IPS-20b (cell line): ENCODE results near the gene AMFR.

Experiments
- H3K27ac ChIP-seq: one replicate; pipeline ENCODE4 v1.5.1; 2013; ENCODE audit warnings: low read length
- H3K27me3 ChIP-seq: 2 replicates; pipeline ENCODE4 v1.6.1; 2013; ENCODE audit warnings: mild to moderate bottlenecking, low read length, inconsistent platforms; ENCODE audit not compliant: insufficient read depth
- H3K36me3 ChIP-seq: 2 replicates; pipeline ENCODE4 v1.6.1; 2013; ENCODE audit warnings: low read depth, mild to moderate bottlenecking, inconsistent platforms, low read length, moderate library complexity; ENCODE audit not compliant: insufficient read depth
- H3K4me1 ChIP-seq: 2 replicates; pipeline ENCODE4 v1.6.1; 2013; ENCODE audit warnings: mild to moderate bottlenecking, control low read depth, inconsistent platforms, low read length, moderate library complexity; ENCODE audit not compliant: insufficient read depth
- H3K4me3 ChIP-seq: 2 replicates; pipeline ENCODE4 v1.5.1; 2013; ENCODE audit warnings: mild to moderate bottlenecking, low read length, inconsistent platforms
- H3K9ac ChIP-seq: 2 replicates; pipeline ENCODE4 v1.6.1; 2013; ENCODE audit warnings: low read depth, mild to moderate bottlenecking, inconsistent platforms, low read length, moderate library complexity
- H3K9me3 ChIP-seq: 2 replicates; pipeline ENCODE4 v1.6.1; 2013; ENCODE audit warnings: mild to moderate bottlenecking, low read depth, low read length, inconsistent platforms; ENCODE audit not compliant: insufficient read depth

AMFR gene

GRCh38 chr16:56320811-56321558 is 104.4 kb downstream of the AMFR start:
- no peaks in the 10 kb centered on the region for H3K9me3 ChIP-seq
- H3K4me1 ChIP-seq: no peaks in the 10 kb centered on the region
- H3K27me3 ChIP-seq: peaks cover 14% of the 10 kb centered on the region
- H3K4me3 ChIP-seq: no peak overlapping the region
- no peaks in the 10 kb centered on the region for H3K36me3 ChIP-seq
- no peak overlapping the region for H3K27ac ChIP-seq
- no peak overlapping the region for H3K9ac ChIP-seq

DNA sequence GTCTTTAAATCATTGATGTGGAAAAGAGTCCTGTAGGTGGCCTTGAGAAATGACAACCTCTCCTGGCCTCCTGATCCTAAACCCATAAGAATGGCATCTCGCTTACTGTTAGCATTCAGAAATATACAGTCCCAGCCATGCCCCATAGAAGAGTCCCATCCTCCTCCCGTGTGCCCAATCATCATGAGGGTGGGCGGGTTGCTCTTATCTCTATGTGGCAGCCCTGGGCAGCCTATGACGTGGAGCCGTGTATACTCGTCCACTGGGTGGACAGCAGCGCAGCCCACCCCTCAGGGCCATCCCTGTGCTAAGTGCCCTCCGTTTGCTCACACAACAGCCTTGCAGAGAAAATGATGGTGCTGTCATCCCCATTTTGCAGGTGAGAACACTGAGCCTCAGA is 105.3 kb downstream of the AMFR start:
- H3K9me3 ChIP-seq: no peaks in the 10 kb centered on the region
- H3K27me3 ChIP-seq: peaks cover 14% of the 10 kb centered on the region
- no peak overlapping the region for H3K4me3 ChIP-seq

GRCh38 chr16:56319376-56319775 is 106.0 kb downstream of the AMFR start:
- Histone ChIP-seq H3K4me1 (no peaks in the 10 kb centered on the region), H3K4me3 (no peak overlapping the region), H3K27ac (no peak overlapping the region), H3K9ac (no peak overlapping the region), H3K9me3 (no peaks in the 10 kb centered on the region), H3K27me3 (peaks cover 14% of the 10 kb centered on the region), H3K36me3 (no peaks in the 10 kb centered on the region)

More for the DNA sequence above, 105.3 kb downstream of the AMFR start:
- Histone ChIP-seq H3K27ac (no peak overlapping the region), H3K4me1 (no peaks in the 10 kb centered on the region), H3K36me3 (no peaks in the 10 kb centered on the region), H3K9ac (no peak overlapping the region)

DNA sequence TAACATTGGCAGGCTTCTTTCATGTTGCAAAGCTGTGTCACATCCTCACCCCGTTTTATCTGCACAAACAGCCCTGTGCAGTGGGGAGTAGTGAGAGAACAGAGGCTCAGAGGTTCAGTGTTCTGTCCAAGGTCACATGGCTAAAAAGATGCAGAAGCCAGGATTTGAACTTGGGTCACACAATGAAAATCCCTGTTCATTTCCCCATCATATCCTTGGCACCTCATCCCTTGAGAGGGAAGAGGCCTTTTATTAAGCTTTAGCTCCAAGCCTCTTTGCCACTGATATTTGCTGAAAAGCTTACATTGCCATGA is 106.6 kb downstream of the AMFR start:
- H3K27me3 ChIP-seq: peaks cover 14% of the 10 kb centered on the region
- no peaks in the 10 kb centered on the region for H3K9me3 ChIP-seq
- no peak overlapping the region for H3K9ac ChIP-seq
- H3K27ac ChIP-seq: no peak overlapping the region
- H3K36me3 ChIP-seq: no peaks in the 10 kb centered on the region
- no peak overlapping the region for H3K4me3 ChIP-seq
- H3K4me1 ChIP-seq: no peaks in the 10 kb centered on the region

DNA sequence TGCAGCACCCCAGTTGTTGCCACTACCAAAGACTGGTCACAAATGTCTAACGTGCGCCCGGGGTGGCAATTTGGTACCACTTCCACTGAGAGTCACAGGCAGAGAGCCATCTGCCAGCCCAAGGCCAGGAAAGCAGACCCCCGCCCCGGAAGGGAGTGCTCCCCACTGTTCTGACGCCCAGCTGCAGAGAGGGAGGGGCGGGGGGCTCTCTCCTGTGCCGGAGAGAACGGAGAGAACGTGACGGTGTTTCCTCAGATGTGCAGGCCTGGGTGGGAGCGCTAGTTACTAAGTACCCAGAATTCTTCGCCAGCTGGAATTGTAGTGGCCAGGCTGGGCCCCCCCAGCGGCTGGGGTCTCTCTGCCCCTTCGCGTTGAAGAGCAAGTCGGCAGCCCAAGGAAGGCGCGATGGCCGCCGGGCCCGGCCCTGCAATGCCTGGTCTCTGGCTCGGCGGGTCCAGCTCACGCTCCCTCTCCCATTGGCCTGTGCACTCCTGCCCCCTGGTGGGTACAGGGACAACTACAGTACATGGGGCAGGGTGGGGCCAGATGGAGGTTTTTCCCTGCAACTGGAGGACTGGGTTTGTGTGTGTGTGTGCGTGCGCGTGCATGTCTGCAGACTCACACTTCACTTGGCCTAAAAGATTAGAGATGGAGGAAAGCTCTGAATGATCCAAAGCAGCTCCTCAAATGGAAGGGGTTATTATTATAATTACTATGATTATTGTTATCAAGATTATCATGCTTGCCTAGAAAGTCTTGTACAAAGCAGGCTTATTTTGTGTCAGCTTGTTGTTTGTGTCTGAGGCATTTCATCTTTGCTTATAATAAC is 107.1 kb downstream of the AMFR start:
- H3K9ac ChIP-seq: peak overlapping the region; percentile 56; the same call in 1 of the 2 replicates
- H3K27ac ChIP-seq: no peak overlapping the region
- peaks cover 14% of the 10 kb centered on the region for H3K27me3 ChIP-seq
- H3K9me3 ChIP-seq: no peaks in the 10 kb centered on the region
- H3K36me3 ChIP-seq: no peaks in the 10 kb centered on the region
- H3K4me3 ChIP-seq: peak overlapping the region; percentile 62; the same call in 1 of the 2 replicates
- no peaks in the 10 kb centered on the region for H3K4me1 ChIP-seq

DNA sequence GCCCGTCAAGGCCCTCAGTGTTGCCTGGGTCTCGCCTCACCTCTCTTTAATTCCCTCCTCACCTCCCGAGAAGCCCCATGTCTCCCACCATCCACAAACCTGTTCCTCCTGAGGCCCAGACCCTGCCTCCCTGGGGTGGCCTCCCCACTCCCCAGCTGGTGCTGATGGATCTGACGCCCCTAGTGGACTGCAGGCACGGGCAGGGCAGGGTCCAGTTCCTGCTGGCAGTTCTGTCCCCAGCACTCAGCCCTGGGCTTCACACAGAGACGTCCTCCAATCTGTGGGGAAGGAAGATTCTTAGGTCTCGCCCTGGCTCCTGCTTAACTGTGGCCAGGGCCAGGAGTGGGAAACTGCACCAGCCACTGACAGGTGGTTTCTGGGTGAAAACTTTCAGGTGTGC is 108.8 kb downstream of the AMFR start:
- Histone ChIP-seq H3K9ac (no peak overlapping the region), H3K27me3 (peaks cover 14% of the 10 kb centered on the region), H3K4me1 (no peaks in the 10 kb centered on the region), H3K4me3 (no peak overlapping the region), H3K27ac (no peak overlapping the region), H3K9me3 (no peaks in the 10 kb centered on the region), H3K36me3 (no peaks in the 10 kb centered on the region)

DNA sequence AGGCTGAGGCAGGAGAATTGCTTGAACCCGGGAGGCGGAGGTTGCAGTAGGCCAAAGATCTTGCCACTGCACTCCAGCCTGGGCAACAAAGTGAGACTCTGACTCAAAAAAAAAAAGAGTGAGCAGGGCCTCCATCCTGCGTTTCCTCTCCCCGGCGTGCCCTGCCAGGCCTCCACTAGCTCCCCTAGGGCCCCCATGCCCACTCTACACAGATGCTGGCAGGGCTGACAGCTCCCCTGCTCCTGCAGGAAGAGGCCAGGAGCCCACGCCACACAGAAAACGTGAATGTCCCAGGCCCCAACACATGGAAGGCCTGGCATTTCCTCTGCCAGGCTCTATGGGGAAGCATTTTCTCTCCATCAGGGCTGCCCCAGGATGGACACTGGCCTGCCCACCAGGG is 109.4 kb downstream of the AMFR start:
- Histone ChIP-seq H3K4me3 (no peak overlapping the region), H3K27me3 (peaks cover 14% of the 10 kb centered on the region), H3K27ac (no peak overlapping the region), H3K9me3 (no peaks in the 10 kb centered on the region), H3K4me1 (no peaks in the 10 kb centered on the region), H3K36me3 (no peaks in the 10 kb centered on the region), H3K9ac (no peak overlapping the region)

DNA sequence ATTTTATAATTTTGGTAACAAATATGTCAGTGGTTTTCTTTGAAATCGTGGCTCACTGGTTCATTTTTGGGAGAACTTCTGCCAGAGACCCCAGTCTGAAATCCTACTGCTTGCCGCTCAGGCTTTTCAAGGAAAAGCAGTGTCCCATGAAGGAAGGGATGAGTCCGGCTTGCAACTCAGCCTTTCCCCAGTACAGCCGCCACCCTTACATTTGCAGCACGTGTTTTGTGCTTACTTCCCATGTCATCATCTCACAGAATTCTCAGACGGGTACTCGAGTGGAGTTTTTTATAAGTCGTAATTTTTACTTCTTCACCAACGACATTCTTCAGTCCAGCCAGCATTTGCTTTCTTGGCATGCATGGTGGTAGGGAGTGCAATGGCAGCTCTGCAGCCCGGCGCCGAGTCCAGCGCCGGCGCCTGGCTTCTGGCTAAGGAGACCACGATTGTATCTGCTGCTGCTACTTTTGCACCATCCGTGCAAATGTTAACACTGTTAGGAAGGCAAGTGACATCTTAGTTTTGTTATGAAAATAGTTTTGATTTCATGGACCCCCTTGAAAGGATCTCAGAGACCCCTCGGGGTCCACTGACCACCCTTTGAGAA is 111.0 kb downstream of the AMFR start:
- Histone ChIP-seq H3K4me3 (no peak overlapping the region), H3K4me1 (no peaks in the 10 kb centered on the region), H3K9me3 (no peaks in the 10 kb centered on the region), H3K36me3 (no peaks in the 10 kb centered on the region), H3K9ac (no peak overlapping the region), H3K27me3 (peaks cover 14% of the 10 kb centered on the region), H3K27ac (no peak overlapping the region)

- H3K27me3 ChIP-seq: peaks cover 8% of the 10 kb centered on the region
- no peak overlapping the region for H3K27ac ChIP-seq
- H3K4me1 ChIP-seq: no peaks in the 10 kb centered on the region
- no peaks in the 10 kb centered on the region for H3K9me3 ChIP-seq
- H3K36me3 ChIP-seq: no peaks in the 10 kb centered on the region
- no peak overlapping the region for H3K4me3 ChIP-seq
- no peak overlapping the region for H3K9ac ChIP-seq
Observed at GRCh38 chr16:56312556-56312955, 112.8 kb downstream of the AMFR start.

DNA sequence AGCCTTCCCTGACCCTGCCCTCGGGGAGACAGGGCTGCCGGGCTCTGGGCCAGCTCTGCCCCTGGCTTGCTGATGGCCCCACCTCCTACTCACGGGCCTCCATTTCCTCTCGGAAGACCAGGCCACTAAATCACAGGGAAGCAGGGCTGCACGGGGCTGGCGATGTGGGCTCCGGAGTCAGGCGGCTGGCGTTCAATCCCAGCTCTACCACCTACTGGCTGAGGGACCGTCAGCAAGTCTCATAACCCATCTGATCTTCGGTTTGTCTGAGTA is 113.4 kb downstream of the AMFR start:
- H3K4me1 ChIP-seq: no peaks in the 10 kb centered on the region
- H3K27ac ChIP-seq: no peak overlapping the region
- no peaks in the 10 kb centered on the region for H3K9me3 ChIP-seq
- peaks cover 3% of the 10 kb centered on the region for H3K27me3 ChIP-seq
- H3K4me3 ChIP-seq: no peak overlapping the region
- H3K36me3 ChIP-seq: no peaks in the 10 kb centered on the region
- H3K9ac ChIP-seq: no peak overlapping the region
